Osteoblast (primary cell): Measurements from ENCODE around the gene LRP5. TPM values are rescaled to one million over a fixed set of nuclear protein-coding genes. Genes with fewer than 3 reads are reported as not detected.

ENCODE experiments used
- DNase-seq: peaks from one replicate; pipeline ENCODE4 v3.0.0; 2011; ENCODE audit warnings: low spot score, mixed read lengths; ENCODE audit not compliant: insufficient read length; ENCODE audit errors: missing footprints
- H2AFZ ChIP-seq: 2 replicates; pipeline ENCODE4 v1.6.0; 2011; ENCODE audit warnings: mild to moderate bottlenecking, low read length
- H3K27ac ChIP-seq: 2 replicates; pipeline ENCODE4 v1.5.1; 2011; ENCODE audit warnings: mild to moderate bottlenecking, low read depth, low read length, moderate library complexity
- H3K27me3 ChIP-seq: 2 replicates; pipeline ENCODE4 v1.6.0; 2012; ENCODE audit warnings: mild to moderate bottlenecking, control low read depth, inconsistent platforms, low read length, moderate library complexity; ENCODE audit not compliant: insufficient read depth
- H3K36me3 ChIP-seq: 2 replicates; pipeline ENCODE4 v1.5.1; 2011; ENCODE audit warnings: mild to moderate bottlenecking, low read length, control low read depth, moderate library complexity; ENCODE audit not compliant: insufficient read depth
- H3K4me1 ChIP-seq: 2 replicates; pipeline ENCODE4 v1.5.1; 2011; ENCODE audit warnings: mild to moderate bottlenecking, low read length, control low read depth, moderate library complexity; ENCODE audit not compliant: insufficient read depth
- H3K4me2 ChIP-seq: 2 replicates; pipeline ENCODE4 v1.6.0; 2011; ENCODE audit warnings: mild to moderate bottlenecking, low read length; ENCODE audit not compliant: insufficient read depth
- H3K4me3 ChIP-seq: fragments of 200-600 bp; sonication (generic); 3 replicates; pipeline ENCODE4 v1.5.1; 2012; ENCODE audit warnings: mild to moderate bottlenecking, low read length, inconsistent platforms; ENCODE audit not compliant: insufficient read depth
- H3K79me2 ChIP-seq: 2 replicates; pipeline ENCODE4 v1.6.0; 2012; ENCODE audit warnings: mild to moderate bottlenecking, low read length, control low read depth, inconsistent platforms; ENCODE audit not compliant: insufficient read depth
- H3K9me3 ChIP-seq: 2 replicates; pipeline ENCODE4 v1.5.1; 2011; ENCODE audit warnings: low read depth, low read length, control low read depth
- H4K20me1 ChIP-seq: 2 replicates; pipeline ENCODE4 v1.6.0; 2012; ENCODE audit warnings: mild to moderate bottlenecking, low read length, control low read depth; ENCODE audit not compliant: insufficient read depth
- total RNA-seq: library from RNA; depleted of rRNA; stranded (reverse); fragments of >200 nt; gene quantifications from 2 replicates; pipeline ENCODE4 v1.2.3, GENCODE V29; 2012
- TF ChIP-seq, protein P1 (sequence below): IDR thresholded peaks from 2 replicates; pipeline ENCODE4 v1.5.1; 2011; ENCODE audit warnings: mild to moderate bottlenecking, low read depth, low read length, moderate library complexity; ENCODE audit errors: extremely low read depth

Gene LRP5
- total RNA-seq, 1 donor: 16.3 TPM

DNA sequence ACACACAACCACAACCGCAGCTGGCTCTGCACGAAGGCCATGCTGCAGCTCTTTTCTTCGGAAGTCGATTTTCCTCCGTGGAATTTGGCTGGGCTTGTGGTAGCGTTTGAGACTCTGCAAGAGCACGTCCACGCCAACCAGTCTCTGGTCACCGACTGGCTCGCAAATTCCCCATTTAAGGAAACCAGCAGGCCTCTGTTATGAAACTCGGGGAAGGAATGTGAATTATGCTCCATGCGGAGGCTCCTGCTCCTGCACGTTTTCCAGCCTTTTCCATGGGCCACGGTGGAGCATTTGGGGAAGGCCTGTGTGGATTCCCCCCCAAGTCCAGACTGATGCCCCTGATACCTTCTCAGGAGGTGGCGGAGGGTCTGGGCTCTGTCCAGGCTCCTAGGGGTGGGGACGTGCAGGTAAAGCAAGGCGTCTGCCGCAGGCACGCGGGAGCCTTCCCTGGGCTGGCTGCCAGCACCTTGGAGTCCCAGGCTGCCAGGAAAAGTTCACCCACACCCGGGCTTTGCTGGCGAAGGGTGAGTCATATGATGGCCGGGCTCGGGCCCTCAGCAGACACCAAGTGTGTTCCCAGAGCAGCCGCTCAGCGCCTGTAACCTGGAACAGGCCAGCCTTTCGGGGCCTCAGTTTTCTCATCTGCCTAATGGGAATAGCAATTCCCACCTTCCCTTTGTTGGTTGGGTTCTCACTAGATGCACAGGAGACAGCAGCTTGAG lies 41.9 kb downstream of the LRP5 start:
- Histone ChIP-seq H3K27ac (peak overlapping the region; percentile 95), H2AFZ (peak overlapping the region; percentile 93), H3K4me2 (peak overlapping the region; percentile 79), H3K4me3 (peak overlapping the region; percentile 63), H3K9me3 (no peaks in the 10 kb centered on the region), H3K4me1 (peaks cover 23% of the 10 kb centered on the region), H3K36me3 (peaks cover 4% of the 10 kb centered on the region), H3K27me3 (no peaks in the 10 kb centered on the region), H4K20me1 (no peaks in the 10 kb centered on the region), H3K79me2 (no peaks in the 10 kb centered on the region)
- TF ChIP-seq, protein P1, sequence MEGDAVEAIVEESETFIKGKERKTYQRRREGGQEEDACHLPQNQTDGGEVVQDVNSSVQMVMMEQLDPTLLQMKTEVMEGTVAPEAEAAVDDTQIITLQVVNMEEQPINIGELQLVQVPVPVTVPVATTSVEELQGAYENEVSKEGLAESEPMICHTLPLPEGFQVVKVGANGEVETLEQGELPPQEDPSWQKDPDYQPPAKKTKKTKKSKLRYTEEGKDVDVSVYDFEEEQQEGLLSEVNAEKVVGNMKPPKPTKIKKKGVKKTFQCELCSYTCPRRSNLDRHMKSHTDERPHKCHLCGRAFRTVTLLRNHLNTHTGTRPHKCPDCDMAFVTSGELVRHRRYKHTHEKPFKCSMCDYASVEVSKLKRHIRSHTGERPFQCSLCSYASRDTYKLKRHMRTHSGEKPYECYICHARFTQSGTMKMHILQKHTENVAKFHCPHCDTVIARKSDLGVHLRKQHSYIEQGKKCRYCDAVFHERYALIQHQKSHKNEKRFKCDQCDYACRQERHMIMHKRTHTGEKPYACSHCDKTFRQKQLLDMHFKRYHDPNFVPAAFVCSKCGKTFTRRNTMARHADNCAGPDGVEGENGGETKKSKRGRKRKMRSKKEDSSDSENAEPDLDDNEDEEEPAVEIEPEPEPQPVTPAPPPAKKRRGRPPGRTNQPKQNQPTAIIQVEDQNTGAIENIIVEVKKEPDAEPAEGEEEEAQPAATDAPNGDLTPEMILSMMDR: no peak
- DNase-seq: peak; percentile 100

DNA sequence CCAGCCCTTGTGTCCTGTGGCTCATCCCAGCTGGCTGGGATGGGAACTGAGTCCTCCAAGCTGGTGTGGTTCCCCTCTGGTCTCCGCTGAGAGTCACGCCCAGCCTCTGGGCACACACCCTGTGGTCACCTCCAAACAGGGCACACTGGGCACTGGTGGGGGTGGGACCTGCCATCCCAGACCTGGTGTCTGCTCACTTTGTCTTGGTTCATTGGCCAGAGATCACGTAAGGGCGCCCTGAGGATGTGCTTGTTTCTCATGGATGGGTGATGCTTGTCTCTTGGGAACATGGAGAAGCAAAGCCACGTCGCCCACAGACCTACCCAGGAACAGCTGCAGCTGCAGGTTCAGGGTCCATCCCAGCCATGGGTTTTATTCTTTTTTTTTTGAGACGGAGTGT lies 43.1 kb downstream of the LRP5 start:
- Histone ChIP-seq H2AFZ (no peak overlapping the region), H3K4me2 (no peak overlapping the region), H3K4me1 (peaks cover 23% of the 10 kb centered on the region), H4K20me1 (no peaks in the 10 kb centered on the region), H3K27me3 (no peaks in the 10 kb centered on the region), H3K27ac (no peak overlapping the region), H3K36me3 (peaks cover 4% of the 10 kb centered on the region), H3K4me3 (no peak overlapping the region), H3K79me2 (no peaks in the 10 kb centered on the region), H3K9me3 (no peaks in the 10 kb centered on the region)
- DNase-seq: no peak
- TF ChIP-seq, protein P1: no peak

DNA sequence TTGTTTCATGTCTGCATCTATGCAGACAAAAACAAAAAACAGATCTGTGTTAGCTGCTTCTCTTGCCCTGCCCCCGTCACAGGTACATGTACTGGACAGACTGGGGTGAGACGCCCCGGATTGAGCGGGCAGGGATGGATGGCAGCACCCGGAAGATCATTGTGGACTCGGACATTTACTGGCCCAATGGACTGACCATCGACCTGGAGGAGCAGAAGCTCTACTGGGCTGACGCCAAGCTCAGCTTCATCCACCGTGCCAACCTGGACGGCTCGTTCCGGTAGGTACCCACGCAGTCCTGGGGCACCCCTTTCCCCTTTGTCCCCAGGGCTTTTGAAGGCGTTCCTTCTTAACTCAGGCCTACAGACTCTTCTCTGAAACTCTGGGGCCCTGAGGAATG lies 45.2 kb downstream of the LRP5 start:
- no peak overlapping the region for H2AFZ ChIP-seq
- DNase-seq: peak; percentile 38
- no peak overlapping the region for H3K4me3 ChIP-seq
- peaks cover 4% of the 10 kb centered on the region for H3K36me3 ChIP-seq
- H4K20me1 ChIP-seq: no peaks in the 10 kb centered on the region
- H3K9me3 ChIP-seq: no peaks in the 10 kb centered on the region
- TF ChIP-seq, protein P1: no peak
- H3K79me2 ChIP-seq: no peaks in the 10 kb centered on the region
- no peaks in the 10 kb centered on the region for H3K27me3 ChIP-seq
- no peak overlapping the region for H3K27ac ChIP-seq
- peaks cover 23% of the 10 kb centered on the region for H3K4me1 ChIP-seq
- no peak overlapping the region for H3K4me2 ChIP-seq

DNA sequence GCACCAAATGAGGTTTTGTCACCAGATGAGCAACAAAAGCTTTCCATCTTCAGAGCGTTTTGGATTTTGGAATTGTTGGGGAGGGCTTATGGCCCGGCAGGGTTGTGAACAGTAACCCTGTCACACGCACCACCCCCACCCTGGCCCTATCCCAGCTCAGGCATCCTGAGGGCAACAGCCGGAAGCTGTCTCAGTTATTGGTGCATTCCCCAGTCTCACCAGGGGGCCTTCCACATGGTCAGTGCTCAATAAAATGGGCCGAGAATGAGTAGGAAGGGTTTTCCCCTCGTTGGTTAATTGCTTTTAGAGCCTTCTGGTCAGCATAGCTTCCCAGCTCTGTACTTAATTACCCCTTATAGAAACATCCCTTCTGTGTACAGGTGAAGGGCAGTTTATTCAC lies 46.0 kb downstream of the LRP5 start:
- peaks cover 19% of the 10 kb centered on the region for H3K4me1 ChIP-seq
- H4K20me1 ChIP-seq: no peaks in the 10 kb centered on the region
- TF ChIP-seq, protein P1: no peak
- no peaks in the 10 kb centered on the region for H3K79me2 ChIP-seq
- no peak overlapping the region for H3K4me3 ChIP-seq
- H3K4me2 ChIP-seq: no peak overlapping the region
- H3K9me3 ChIP-seq: no peaks in the 10 kb centered on the region
- no peak for DNase-seq
- no peak overlapping the region for H3K27ac ChIP-seq
- peaks cover 4% of the 10 kb centered on the region for H3K36me3 ChIP-seq
- H3K27me3 ChIP-seq: no peaks in the 10 kb centered on the region
- no peak overlapping the region for H2AFZ ChIP-seq
